G401 (cell line): ENCODE results near the gene MYO1H. TPM values are rescaled to one million over a fixed set of nuclear protein-coding genes. Genes with fewer than 3 reads are reported as not detected.
"Not testable (repeated sequence)": the region's sequence is repeated elsewhere in the genome, so short reads cannot be mapped to it uniquely, and the experiment has no call there.

ENCODE experiments used
- DNase-seq: peaks from one replicate; pipeline ENCODE4 v3.0.0-alpha.2; 2015; ENCODE audit warnings: low spot score
- in situ Hi-C: cut with HindIII; loops from 2 replicates; pipeline ENCODE4 v1.10.0; 2016; ENCODE audit warnings: low sequenced_read_pairs, mixed read lengths
- total RNA-seq: library from RNA; depleted of rRNA; stranded (reverse); fragments of >200 nt; shearing (Covaris generic); gene quantifications from 2 replicates; pipeline ENCODE4 v1.2.3, GENCODE V29; 2014; rRNA removed

MYO1H gene
- total RNA-seq = not detected in 2 replicates

- in situ Hi-C loops = no loop called here
- DNase-seq = no peak
Measured at GRCh38 chr12:109347589-109347988, at the start of gene MYO1H. Gene MYO1H, plus strand, starts transcription at chr12:109347900. Its CDS starts 61 bp downstream, at chr12:109347961.

GRCh38 chr12:109299849-109300248, 47.9 kb upstream of the MYO1H start:
- in situ Hi-C loops = no loop called here
- DNase-seq = no peak

- in situ Hi-C loops = no loop called here
- no peak for DNase-seq
Measured at GRCh38 chr12:109301643-109302168, 46.0 kb upstream of the MYO1H start.

GRCh38 chr12:109302358-109302757, 45.3 kb upstream of the MYO1H start:
- in situ Hi-C loops = no loop called here
- DNase-seq = no peak

- DNase-seq = no peak
- in situ Hi-C loops = no loop called here
Measured at GRCh38 chr12:109302770-109303169, 44.9 kb upstream of the MYO1H start.

- in situ Hi-C loops = no loop called here
Measured at GRCh38 chr12:109304485-109304884, 43.2 kb upstream of the MYO1H start.

GRCh38 chr12:109305547-109305946, 42.2 kb upstream of the MYO1H start:
- no peak for DNase-seq
- in situ Hi-C loops = no loop called here

More at GRCh38 chr12:109304485-109304884, 43.2 kb upstream of the MYO1H start:
- DNase-seq = no peak

- DNase-seq = no peak
- in situ Hi-C loops = no loop called here
Measured at GRCh38 chr12:109307051-109307450, 40.6 kb upstream of the MYO1H start.

GRCh38 chr12:109308534-109309380, 38.9 kb upstream of the MYO1H start, which contains the start of gene FOXN4:
Gene FOXN4, minus strand, starts transcription at chr12:109309284. Its CDS starts 963 bp downstream, at chr12:109308321.
- in situ Hi-C loops = no loop called here
- no peak for DNase-seq

- DNase-seq = no peak
- in situ Hi-C loops = no loop called here
Measured at GRCh38 chr12:109309381-109310246, 38.1 kb upstream of the MYO1H start.

GRCh38 chr12:109310247-109311125, 37.2 kb upstream of the MYO1H start:
- in situ Hi-C loops = no loop called here

GRCh38 chr12:109321294-109321693, 26.4 kb upstream of the MYO1H start:
- DNase-seq, in situ Hi-C loops: not testable (repeated sequence)

More at GRCh38 chr12:109310247-109311125, 37.2 kb upstream of the MYO1H start:
- DNase-seq = no peak

GRCh38 chr12:109329003-109329402, 18.7 kb upstream of the MYO1H start:
- in situ Hi-C loops = no loop called here
- DNase-seq = no peak

GRCh38 chr12:109329686-109330085, 18.0 kb upstream of the MYO1H start:
- DNase-seq = no peak
- in situ Hi-C loops = no loop called here

GRCh38 chr12:109330282-109331230, 17.1 kb upstream of the MYO1H start:
- in situ Hi-C loops = no loop called here
- DNase-seq = no peak

- in situ Hi-C loops = no loop called here
- DNase-seq = no peak
Measured at GRCh38 chr12:109331301-109331952, 16.3 kb upstream of the MYO1H start.

GRCh38 chr12:109334887-109335286, 12.8 kb upstream of the MYO1H start:
- no peak for DNase-seq
- in situ Hi-C loops = no loop called here
